GM23248 (cell line): ENCODE data around the gene RET. TPM values are rescaled to one million over a fixed set of nuclear protein-coding genes. Genes with fewer than 3 reads are reported as not detected.
"Not testable (repeated sequence)": the region's sequence is repeated elsewhere in the genome, so short reads cannot be mapped to it uniquely, and the experiment has no call there.

Source experiments
- DNase-seq: peaks from one replicate; pipeline ENCODE4 v3.0.0-alpha.2; 2015
- H2AFZ ChIP-seq: fragments of 200-600 bp; sonication (generic); 2 replicates; pipeline ENCODE4 v1.6.1; 2016; ENCODE audit warnings: antibody characterized with exemption
- H3F3A ChIP-seq: fragments of 200-600 bp; sonication (generic); 2 replicates; pipeline ENCODE4 v1.6.1; 2016; ENCODE audit warnings: mild to moderate bottlenecking, antibody characterized with exemption, mixed run types; ENCODE audit not compliant: insufficient read depth
- H3K27ac ChIP-seq: fragments of 200-600 bp; sonication (generic); 2 replicates; pipeline ENCODE4 v1.5.1; 2016; ENCODE audit warnings: mild to moderate bottlenecking
- H3K27me3 ChIP-seq: fragments of 200-600 bp; sonication (generic); replicated peaks from 2 replicates; pipeline ENCODE4 v1.6.1; 2016; ENCODE audit warnings: mild to moderate bottlenecking; ENCODE audit not compliant: insufficient read depth
- H3K36me3 ChIP-seq: fragments of 200-600 bp; sonication (generic); 2 replicates; pipeline ENCODE4 v1.6.1; 2016; ENCODE audit warnings: low read depth, mild to moderate bottlenecking
- H3K4me1 ChIP-seq: fragments of 200-600 bp; sonication (generic); 2 replicates; pipeline ENCODE4 v1.6.1; 2016; ENCODE audit warnings: mild to moderate bottlenecking; ENCODE audit not compliant: insufficient read depth
- H3K4me2 ChIP-seq: fragments of 200-600 bp; sonication (generic); one replicate; pipeline ENCODE4 v1.6.1; 2016; ENCODE audit warnings: mild to moderate bottlenecking; ENCODE audit not compliant: unreplicated experiment
- H3K4me3 ChIP-seq: fragments of 200-600 bp; sonication (generic); 2 replicates; pipeline ENCODE4 v1.5.1; 2016; ENCODE audit warnings: mild to moderate bottlenecking
- H3K79me2 ChIP-seq: fragments of 200-600 bp; sonication (generic); 2 replicates; pipeline ENCODE4 v1.6.1; 2016; ENCODE audit warnings: mild to moderate bottlenecking; ENCODE audit not compliant: insufficient read depth
- H3K9ac ChIP-seq: fragments of 200-600 bp; sonication (generic); 2 replicates; pipeline ENCODE4 v1.6.1; 2016; ENCODE audit warnings: mild to moderate bottlenecking
- H3K9me2 ChIP-seq: fragments of 200-600 bp; sonication (generic); 2 replicates; pipeline ENCODE4 v1.6.1; 2016; ENCODE audit warnings: mixed run types, mild to moderate bottlenecking, moderate library complexity; ENCODE audit not compliant: insufficient read depth
- H3K9me3 ChIP-seq: fragments of 200-600 bp; sonication (generic); one replicate; pipeline ENCODE4 v1.6.1; 2017; ENCODE audit warnings: low read depth
- H4K20me1 ChIP-seq: fragments of 200-600 bp; sonication (generic); 2 replicates; pipeline ENCODE4 v1.6.0; 2016; ENCODE audit not compliant: insufficient read depth
- EZH2 ChIP-seq: fragments of 200-600 bp; sonication (generic); IDR thresholded peaks from 2 replicates; pipeline ENCODE4 v1.6.1; 2018; ENCODE audit warnings: antibody characterized with exemption, mild to moderate bottlenecking; ENCODE audit not compliant: insufficient read depth, poor library complexity, severe bottlenecking
- EZH2phosphoT487 ChIP-seq: fragments of 200-600 bp; sonication (generic); IDR thresholded peaks from 2 replicates; pipeline ENCODE4 v1.6.1; 2018; ENCODE audit warnings: antibody characterized with exemption, moderate library complexity, mild to moderate bottlenecking, low read depth; ENCODE audit not compliant: insufficient read depth
- WGBS, 2 experiments: methylation state at CpG; one replicate each; pipeline ENCODE4 v1.1.6; 2015 to 2017; ENCODE audit warnings: low lambda C conversion rate in 2 of 2, low coverage in 1 of 2; ENCODE audit errors: missing lambda C conversion rate in 2 of 2; 5-methylcytosine and 5-hydroxymethylcytosine counted together
- in situ Hi-C: fragments of 300-500 bp; cut with MboI; formaldehyde crosslinking; loops from 2 replicates; pipeline ENCODE4 v1.15.0; 2020
- polyA plus RNA-seq: library from polyadenylated mRNA; unstranded; fragments of >200 nt; fragmentation: Nextera tagmentation; extraction: Ambion mirVana; gene quantifications from 2 replicates; pipeline ENCODE4 v1.2.1, GENCODE V29; 2016
- total RNA-seq: library from RNA; depleted of rRNA; stranded (reverse); fragments of >200 nt; shearing (Covaris generic); gene quantifications from 2 replicates; pipeline ENCODE4 v1.2.3, GENCODE V29; 2014

RET gene
- total and polyA plus RNA-seq, 2 experiments from 2014 or later = not detected

DNA sequence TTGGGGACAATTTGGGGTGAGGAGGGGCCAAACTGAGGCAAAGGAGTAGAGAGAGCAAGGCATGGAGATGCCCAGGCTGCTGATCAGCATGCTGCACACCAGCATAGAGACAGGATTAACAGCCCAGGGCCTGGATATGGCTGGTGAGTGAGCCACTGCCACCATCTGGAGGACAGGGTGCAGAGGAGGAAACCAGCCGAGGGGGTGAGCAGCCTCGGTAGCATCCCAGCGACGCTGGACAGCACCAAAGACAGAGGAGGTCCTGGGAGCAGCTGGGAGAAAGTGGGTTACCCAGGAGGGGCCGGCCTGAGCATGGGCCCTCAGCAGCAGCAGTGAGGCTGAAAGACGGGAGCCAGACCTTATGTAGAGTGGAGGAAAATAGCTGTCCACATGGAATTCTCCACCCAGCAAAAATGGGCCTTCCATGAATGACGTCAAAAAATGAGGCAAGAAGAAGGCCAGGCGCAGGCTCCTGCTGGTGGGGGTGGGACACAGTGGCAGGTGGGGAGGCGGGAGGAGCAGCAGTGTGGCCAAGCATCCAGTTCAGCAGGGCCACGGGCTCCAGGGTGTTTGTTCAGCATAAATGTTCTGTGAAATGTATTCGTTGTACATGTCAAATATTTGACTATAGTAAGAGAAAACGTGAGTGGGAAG, 16.7 kb downstream of the RET start:
- 14 to 18% methylated on average over 12 of the region's 12 CpGs for WGBS, 2 experiments
- H3K27ac ChIP-seq = no peak overlapping the region
- peak; percentile 38 for DNase-seq

DNA sequence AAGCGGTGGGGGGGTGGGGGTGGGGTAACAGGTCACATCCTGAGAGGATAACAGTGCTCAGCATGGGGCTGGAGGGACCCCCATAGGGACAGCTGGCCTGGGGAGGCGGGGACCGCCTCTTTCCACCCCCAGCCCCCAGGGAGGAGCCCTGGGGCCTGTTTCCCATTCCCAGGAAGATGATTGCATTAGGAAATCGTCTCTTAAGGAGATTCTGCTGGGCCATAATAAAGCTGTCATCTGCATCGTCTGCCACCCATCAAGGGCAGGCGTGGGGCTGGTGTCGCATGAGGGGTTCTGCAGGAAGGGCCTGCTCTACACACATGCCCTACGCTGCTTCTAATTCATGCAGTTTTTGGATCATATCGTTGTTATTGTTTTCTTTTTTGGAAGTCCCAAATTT, 17.2 kb downstream of the RET start:
- H4K20me1 ChIP-seq = no peaks in the 10 kb centered on the region
- no peak overlapping the region for H2AFZ ChIP-seq
- 31 to 36% methylated on average over 9 of the region's 9 CpGs for WGBS, 2 experiments
- no peaks in the 10 kb centered on the region for H3K9me3 ChIP-seq
- no peaks in the 10 kb centered on the region for H3K79me2 ChIP-seq
- H3F3A ChIP-seq = no peaks in the 10 kb centered on the region
- H3K4me2 ChIP-seq = no peak overlapping the region
- DNase-seq = no peak
- no peaks in the 10 kb centered on the region for H3K9me2 ChIP-seq
- H3K27me3 ChIP-seq = no peaks in the 10 kb centered on the region; the same call in 1 of the 2 replicates
- no peaks in the 10 kb centered on the region for H3K36me3 ChIP-seq
- no peak overlapping the region for H3K27ac ChIP-seq
- TF ChIP-seq EZH2 = no peak
- TF ChIP-seq EZH2phosphoT487 = no peak
- in situ Hi-C loops = no loop called here
- no peaks in the 10 kb centered on the region for H3K4me1 ChIP-seq
- no peak overlapping the region for H3K9ac ChIP-seq
- H3K4me3 ChIP-seq = no peak overlapping the region

More for the DNA sequence above, 16.7 kb downstream of the RET start:
- in situ Hi-C loops = no loop called here
- no peaks in the 10 kb centered on the region for H3K9me2 ChIP-seq
- no peaks in the 10 kb centered on the region for H3K4me1 ChIP-seq
- no peaks in the 10 kb centered on the region; the same call in 1 of the 2 replicates for H3K27me3 ChIP-seq
- H4K20me1 ChIP-seq = no peaks in the 10 kb centered on the region
- H2AFZ ChIP-seq = no peak overlapping the region
- no peaks in the 10 kb centered on the region for H3K36me3 ChIP-seq
- H3K9me3 ChIP-seq = no peaks in the 10 kb centered on the region
- no peaks in the 10 kb centered on the region for H3K79me2 ChIP-seq
- no peak overlapping the region for H3K9ac ChIP-seq
- TF ChIP-seq EZH2 (no peak), EZH2phosphoT487 (no peak)
- H3F3A ChIP-seq = no peaks in the 10 kb centered on the region
- no peak overlapping the region for H3K4me2 ChIP-seq
- no peak overlapping the region for H3K4me3 ChIP-seq

- H3K4me2 ChIP-seq, H3K4me3 ChIP-seq, H4K20me1 ChIP-seq, H3K9me3 ChIP-seq, H2AFZ ChIP-seq, H3K9me2 ChIP-seq, H3K27ac ChIP-seq, H3K36me3 ChIP-seq, DNase-seq, H3F3A ChIP-seq, H3K79me2 ChIP-seq, H3K9ac ChIP-seq, in situ Hi-C loops, H3K4me1 ChIP-seq: not testable (repeated sequence)
- peaks cover 11% of the 10 kb centered on the region; the same call in 1 of the 2 replicates for H3K27me3 ChIP-seq
- WGBS, 2 experiments = 44 to 50% methylated on average over 6 of the region's 6 CpGs
These were observed 22.5 kb downstream of the RET start for GRCh38 chr10:43099339-43099738.

- Histone ChIP-seq H3K27ac (no peak overlapping the region), H3K4me3 (no peak overlapping the region), H2AFZ (no peak overlapping the region), H3K9me2 (no peaks in the 10 kb centered on the region), H3K79me2 (no peaks in the 10 kb centered on the region), H3F3A (no peaks in the 10 kb centered on the region), H3K27me3 (peaks cover 11% of the 10 kb centered on the region; the same call in 1 of the 2 replicates), H3K36me3 (no peaks in the 10 kb centered on the region), H4K20me1 (no peaks in the 10 kb centered on the region), H3K4me2 (no peak overlapping the region), H3K4me1 (no peaks in the 10 kb centered on the region), H3K9me3 (no peaks in the 10 kb centered on the region), H3K9ac (no peak overlapping the region)
- TF ChIP-seq EZH2 = no peak
- no peak for TF ChIP-seq EZH2phosphoT487
- DNase-seq = no peak
- WGBS, 2 experiments = 23 to 25% methylated on average over 4 of the region's 4 CpGs
- in situ Hi-C loops = loop anchor here (10.0 kb wide), 1 partner anchor 225 kb away; no protein-coding TSS in a partner anchor
These were observed 23.1 kb downstream of the RET start for GRCh38 chr10:43099928-43100327.
